Inferior parietal cortex (tissue), 1 donor: ENCODE data around the gene COMMD6.
"Not testable (repeated sequence)": the region's sequence is repeated elsewhere in the genome, so short reads cannot be mapped to it uniquely, and the experiment has no call there.

ENCODE experiments used
- DNase-seq: peaks from one replicate; pipeline ENCODE4 v3.0.0-alpha.2; 2016; ENCODE audit errors: extremely low spot score

The COMMD6 gene

GRCh38 chr13:75537401-75538365, at the start of gene COMMD6:
COMMD6 (minus strand) TSS chr13:75537841; CDS start chr13:75537805, 36 bp downstream.
- peak; percentile 85 for DNase-seq

- DNase-seq: no peak
These were observed 47.5 kb upstream of the COMMD6 start for GRCh38 chr13:75585153-75585552.

GRCh38 chr13:75583091-75583490, 45.5 kb upstream of the COMMD6 start:
- DNase-seq: no peak

GRCh38 chr13:75581874-75582640, 44.4 kb upstream of the COMMD6 start:
- no peak for DNase-seq

GRCh38 chr13:75579529-75579928, 41.9 kb upstream of the COMMD6 start:
- DNase-seq: no peak

- no peak for DNase-seq
These were observed 31.9 kb upstream of the COMMD6 start for GRCh38 chr13:75569576-75569975.

GRCh38 chr13:75566658-75567057, 29.0 kb upstream of the COMMD6 start:
- DNase-seq: peak; percentile 36

- no peak for DNase-seq
These were observed 20.7 kb upstream of the COMMD6 start for GRCh38 chr13:75558145-75558840.

GRCh38 chr13:75556961-75557360, 19.3 kb upstream of the COMMD6 start:
- DNase-seq: no peak

- DNase-seq: no peak
These were observed 18.2 kb upstream of the COMMD6 start for GRCh38 chr13:75555836-75556235.

- DNase-seq: no peak
These were observed 17.3 kb upstream of the COMMD6 start for GRCh38 chr13:75554981-75555380.

- DNase-seq: no peak
These were observed 16.8 kb upstream of the COMMD6 start for GRCh38 chr13:75554464-75554863.

GRCh38 chr13:75550159-75550567, 12.5 kb upstream of the COMMD6 start:
- DNase-seq: no peak

- peak; percentile 96 for DNase-seq
These were observed 11.9 kb upstream of the COMMD6 start, which contains the start of gene UCHL3 for GRCh38 chr13:75549262-75550158. UCHL3 (plus strand) TSS chr13:75549791; CDS start chr13:75549821, 30 bp downstream.

- DNase-seq: no peak
These were observed 10.3 kb upstream of the COMMD6 start for GRCh38 chr13:75547917-75548316.

GRCh38 chr13:75545386-75545785, 7.7 kb upstream of the COMMD6 start:
- DNase-seq: not testable (repeated sequence)

GRCh38 chr13:75544681-75545330, 7.2 kb upstream of the COMMD6 start:
- no peak for DNase-seq

GRCh38 chr13:75541961-75542360, 4.3 kb upstream of the COMMD6 start:
- DNase-seq: no peak

GRCh38 chr13:75541287-75541686, 3.6 kb upstream of the COMMD6 start:
- DNase-seq: no peak

- DNase-seq: no peak
These were observed 3.8 kb downstream of the COMMD6 start for GRCh38 chr13:75533861-75534260.
